T-helper 1 cell treated with Interleukin-12 subunit alpha and Interleukin-12 subunit beta and Interleukin-4 antibody, amounts not matched to agents 30 ng/mL and 1 ng/mL, for 36 hours (primary cell): Measurements from ENCODE around the gene PKIG. TPM values are rescaled to one million over a fixed set of nuclear protein-coding genes. Genes with fewer than 3 reads are reported as not detected.

Experiments
- intact Hi-C: fragments of 100-400 bp; cut with micrococcal nuclease; formaldehyde crosslinking; loops from one replicate; pipeline ENCODE4 v1.15.1; 2024
- total RNA-seq: library from RNA; stranded (reverse); gene quantifications from 2 replicates; pipeline ENCODE4 v1.2.3, GENCODE V29; 2022

Gene PKIG
- total RNA-seq, 1 donor from 2014 or later, result 4.4 TPM

DNA sequence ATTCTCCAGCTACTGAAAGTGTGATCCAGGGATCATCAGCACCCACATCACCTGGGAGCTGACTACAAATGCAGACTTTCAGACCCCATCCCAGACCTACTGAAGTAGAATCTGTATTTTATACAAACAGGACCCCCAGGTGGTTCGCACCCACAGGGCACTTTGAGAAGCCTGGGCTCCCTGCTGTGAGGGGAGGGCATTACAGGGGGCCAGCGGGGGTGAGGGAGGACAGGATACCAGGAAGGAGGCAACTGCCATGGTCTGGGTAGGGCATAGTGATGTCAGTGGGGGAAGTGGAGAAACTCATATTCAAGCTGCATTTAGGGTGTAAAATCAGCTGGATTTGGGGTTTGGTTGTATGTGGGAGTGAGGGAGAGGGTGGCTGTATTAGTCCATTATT lies 71.2 kb downstream of the PKIG start:
- intact Hi-C loops, result loop anchor here (2.0 to 5.0 kb wide), 3 partner anchors 133 to 764 kb away; partner anchors contain the start of genes PIGT and TTPAL

DNA sequence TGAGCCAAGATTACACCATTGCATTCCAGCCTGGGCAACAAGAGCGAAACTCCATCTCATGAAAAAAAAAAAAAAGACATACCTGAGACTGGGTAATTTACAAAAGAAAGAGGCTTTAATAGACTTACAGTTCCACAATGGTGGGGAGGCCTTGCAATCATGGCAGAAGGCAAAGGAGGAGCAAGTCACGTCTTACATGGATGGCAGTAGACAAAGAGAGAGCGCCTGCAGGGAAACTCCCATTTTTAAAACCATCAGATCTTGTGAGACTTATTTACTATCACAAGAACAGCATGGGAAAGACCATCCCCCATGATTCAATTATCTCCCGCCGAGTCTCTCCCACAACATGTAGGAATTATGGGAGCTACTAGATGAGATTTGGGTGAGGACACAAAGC lies 71.8 kb downstream of the PKIG start:
- intact Hi-C loops, result loop anchor here (5.0 kb wide), 2 partner anchors 177 to 763 kb away; partner anchors contain the start of genes PIGT and TTPAL

DNA sequence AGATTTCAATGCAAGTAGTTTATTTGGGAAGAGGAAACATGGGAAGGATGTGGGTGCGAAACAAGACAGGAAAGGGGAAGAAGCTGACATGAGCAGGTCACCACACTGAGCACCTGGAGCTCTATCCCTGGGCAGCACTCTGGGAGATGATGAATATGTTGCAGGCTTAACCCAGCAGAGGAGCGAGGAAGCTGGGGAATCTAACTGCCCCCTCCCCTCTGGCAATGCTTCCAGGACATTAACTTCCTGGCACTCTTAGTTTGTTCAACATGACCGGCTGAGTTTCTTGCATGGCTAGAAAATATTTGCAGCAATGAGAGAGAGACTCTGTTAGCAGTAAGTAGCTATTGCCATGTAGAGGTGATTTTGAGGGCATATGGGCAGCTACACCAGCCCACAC lies 74.1 kb downstream of the PKIG start:
- intact Hi-C loops, result no loop called here

DNA sequence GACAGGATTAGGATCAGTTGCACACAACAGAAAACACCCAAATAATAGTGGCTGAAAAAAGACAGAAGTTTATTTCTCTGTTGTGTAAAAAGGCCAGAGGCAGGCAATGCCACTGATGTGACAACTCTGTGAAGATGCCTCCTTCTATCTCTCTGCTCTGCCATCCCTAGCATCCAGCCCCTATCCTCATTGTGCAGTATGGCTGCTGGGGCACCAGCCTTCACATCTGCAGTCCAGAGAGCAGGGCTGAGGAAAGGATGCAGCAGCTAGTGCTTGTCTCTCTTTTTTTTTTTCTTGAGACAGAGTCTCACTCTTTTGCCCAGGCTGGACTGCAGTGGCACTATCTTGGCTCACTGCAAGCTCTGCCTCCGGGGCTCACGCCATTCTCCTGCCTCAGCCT lies 75.5 kb downstream of the PKIG start:
- intact Hi-C loops, result no loop called here

DNA sequence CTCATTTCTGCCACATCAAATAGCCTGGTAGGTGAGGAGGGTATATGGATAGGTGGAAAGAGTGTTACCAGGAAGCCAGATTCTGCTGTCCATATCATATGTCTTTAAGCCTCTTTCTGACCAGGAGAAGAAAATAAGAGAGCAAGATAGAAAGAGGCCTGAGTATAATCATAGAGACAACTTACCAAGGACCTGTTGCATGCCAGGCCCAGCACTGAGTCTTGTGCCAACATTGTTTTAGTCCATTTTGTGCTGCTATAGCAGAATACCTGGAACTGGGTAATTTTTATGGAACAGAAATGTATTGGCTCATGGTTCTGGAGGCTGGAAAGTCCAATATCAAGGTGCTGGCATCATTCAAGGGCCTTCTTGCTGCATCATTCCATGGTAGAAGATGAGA lies 76.4 kb downstream of the PKIG start:
- intact Hi-C loops, result no loop called here

DNA sequence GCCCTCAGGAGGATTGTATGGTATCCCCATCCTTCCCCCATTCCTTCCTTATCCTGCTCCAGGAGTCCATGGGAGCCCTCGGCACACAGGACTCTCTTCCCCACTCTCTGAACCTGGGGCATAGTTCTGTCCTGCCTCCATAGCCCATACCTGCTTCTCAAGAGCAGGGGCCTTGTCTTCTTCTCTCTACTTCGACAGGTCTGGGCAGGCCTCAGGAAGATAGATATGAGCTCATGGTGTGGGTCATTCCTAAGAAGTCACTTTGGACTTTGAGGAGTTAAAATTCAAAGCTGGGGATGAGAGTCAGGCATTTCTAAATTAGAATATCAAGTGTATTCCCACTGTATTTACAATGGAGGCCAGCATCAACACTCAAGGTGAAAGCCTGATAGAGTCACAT lies 77.6 kb downstream of the PKIG start:
- intact Hi-C loops, result no loop called here

DNA sequence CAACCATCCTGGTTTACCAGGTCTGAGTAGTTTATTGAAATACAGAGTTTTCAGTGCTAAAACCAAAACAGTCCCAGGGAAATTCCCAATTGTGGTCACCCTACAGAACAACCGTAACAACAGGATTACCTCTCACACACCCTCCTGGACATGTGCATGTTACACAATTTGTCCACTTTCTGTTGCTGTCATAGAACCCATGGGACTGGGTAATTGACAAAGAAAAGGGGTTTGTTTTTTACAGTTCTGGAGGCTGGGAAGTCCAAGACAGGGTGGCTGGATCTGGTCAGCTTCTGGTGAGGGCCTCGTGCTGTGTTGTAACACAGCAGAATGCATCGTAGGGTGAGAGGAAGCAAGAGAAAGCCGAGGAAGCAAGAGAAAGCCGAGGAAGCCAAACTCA lies 78.2 kb downstream of the PKIG start:
- intact Hi-C loops, result no loop called here

DNA sequence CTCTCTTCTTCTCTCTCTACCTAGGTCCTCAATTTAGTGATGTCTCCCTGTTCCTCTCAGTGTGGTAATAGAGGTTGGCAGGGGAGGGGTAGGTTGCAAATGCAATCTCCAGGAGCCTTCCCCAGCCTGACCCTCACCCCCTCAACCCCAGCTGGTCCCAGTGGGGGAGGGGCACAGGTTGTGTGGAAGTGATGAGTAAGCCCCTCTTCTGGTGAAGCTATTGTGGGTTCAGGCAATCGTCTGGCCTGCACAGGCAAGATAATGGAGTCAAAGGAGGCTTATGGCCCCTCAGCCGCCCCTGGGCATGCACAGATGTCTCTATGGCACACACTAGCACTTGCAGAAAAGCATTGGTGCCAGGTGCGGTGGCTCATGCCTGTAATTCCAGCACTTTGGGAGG lies 79.9 kb downstream of the PKIG start:
- intact Hi-C loops, result no loop called here

DNA sequence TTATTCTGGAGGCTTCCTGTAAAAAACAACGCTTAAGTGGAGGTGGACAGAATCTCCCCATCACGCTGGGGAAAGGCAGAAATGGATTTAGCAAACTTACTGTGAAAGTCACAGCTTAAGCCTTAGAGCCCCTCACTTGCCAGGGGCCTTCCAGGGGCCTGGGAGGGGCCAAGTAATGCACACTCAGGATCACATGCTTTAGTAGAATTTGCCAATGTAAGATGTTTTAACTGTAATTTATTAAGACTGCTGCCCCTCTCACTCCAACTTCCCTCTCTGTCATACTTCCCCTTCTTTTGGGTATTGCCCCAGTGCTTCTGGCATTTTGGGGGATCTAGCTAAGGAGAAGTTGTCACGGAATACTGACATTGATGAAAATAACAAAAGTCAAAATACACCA lies 81.8 kb downstream of the PKIG start:
- intact Hi-C loops, result no loop called here

DNA sequence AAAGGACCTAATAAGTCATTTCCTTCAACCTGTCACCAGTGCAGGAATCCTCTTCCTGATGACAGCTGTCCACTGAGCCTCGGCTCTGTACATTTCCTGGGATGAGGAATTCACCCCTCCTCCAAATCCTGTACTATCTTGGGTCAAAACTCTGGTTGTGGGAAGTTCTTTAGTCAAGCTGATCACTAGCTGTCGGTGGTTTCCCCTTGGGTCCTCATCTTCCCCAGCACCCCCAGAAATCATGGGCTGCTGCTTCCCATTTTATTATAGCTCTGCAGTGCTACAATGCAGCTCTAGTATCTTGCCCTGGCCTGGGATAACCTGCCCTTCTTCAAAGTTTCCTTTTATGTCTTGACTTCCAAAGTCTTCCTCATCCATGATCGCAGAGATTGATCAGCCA lies 83.7 kb downstream of the PKIG start:
- intact Hi-C loops, result no loop called here

Other genes with a start within 250 kb of the PKIG start
- gene R3HDML, start 245.5 kb upstream of the PKIG start, total RNA-seq, result not detected in 2 replicates
- gene HNF4A, start 226.9 kb upstream of the PKIG start, total RNA-seq, result not detected in 2 replicates
- 23.8 and 29.2 TPM in 2 replicates for gene TTPAL, start 106.7 kb upstream of the PKIG start, total RNA-seq
- 82.0 and 82.4 TPM in 2 replicates for gene SERINC3, start 60.5 kb upstream of the PKIG start, total RNA-seq
- 98.8 and 105 TPM in 2 replicates for gene ADA, start 69.1 kb downstream of the PKIG start, total RNA-seq
- gene CCN5, start 132.8 kb downstream of the PKIG start, total RNA-seq, result not detected in 2 replicates
- gene KCNK15, start 163.3 kb downstream of the PKIG start, total RNA-seq, result 0.15 and 0.25 TPM in 2 replicates
- gene RIMS4, start 228.0 kb downstream of the PKIG start, total RNA-seq, result not detected in 2 replicates